HG03457 (cell line): ENCODE results near the gene PLA2R1.

Source experiments
- ATAC-seq: cut with Tn5 transposase; IDR thresholded peaks from one replicate; pipeline ENCODE4 v1.9.1; 2021; ENCODE audit warnings: moderate number of reproducible peaks; ENCODE audit not compliant: unreplicated experiment

The PLA2R1 gene

DNA sequence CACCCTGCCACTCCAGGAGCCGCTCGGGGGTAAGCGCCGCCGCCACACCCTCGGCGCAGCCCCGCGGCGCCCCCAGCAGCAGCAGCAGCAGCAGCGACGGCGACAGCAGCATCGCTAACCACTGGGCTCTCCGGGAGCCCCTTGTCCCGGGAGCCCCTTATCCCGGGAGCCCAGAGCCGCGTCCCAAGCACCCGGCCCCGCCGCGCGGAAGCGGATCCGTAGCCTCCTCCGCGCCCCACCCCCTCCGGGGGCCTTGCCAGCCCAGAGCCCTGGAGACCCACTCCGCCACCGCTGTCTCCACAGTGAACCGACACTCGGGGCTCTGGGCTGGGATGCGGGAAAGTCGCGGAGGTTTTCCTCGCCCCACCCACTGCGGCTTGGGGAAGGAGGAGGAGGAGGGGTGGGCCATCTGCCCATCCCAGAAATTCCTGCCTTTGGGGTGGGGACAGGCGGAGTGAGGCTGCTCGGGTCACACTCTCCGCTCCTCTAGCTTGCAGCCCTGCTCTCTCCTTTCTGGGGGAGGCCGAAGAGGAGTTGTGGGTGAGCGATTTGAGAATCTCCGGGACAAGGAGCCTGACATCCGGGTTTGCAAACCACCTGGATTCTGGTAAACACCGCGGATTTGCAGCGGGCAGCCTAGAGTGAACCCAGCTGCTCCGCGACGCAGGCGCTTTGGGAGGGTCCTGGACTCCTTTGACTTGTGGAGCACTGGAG is at the start of gene PLA2R1:
Gene PLA2R1, minus strand, starts transcription at position 324 of the 714 bp plus-strand sequence. Its CDS starts 212 bp downstream, at position 112.
- ATAC-seq, result no peak

GRCh38 chr2:160110674-160111239 is 48.3 kb upstream of the PLA2R1 start:
- no peak for ATAC-seq

DNA sequence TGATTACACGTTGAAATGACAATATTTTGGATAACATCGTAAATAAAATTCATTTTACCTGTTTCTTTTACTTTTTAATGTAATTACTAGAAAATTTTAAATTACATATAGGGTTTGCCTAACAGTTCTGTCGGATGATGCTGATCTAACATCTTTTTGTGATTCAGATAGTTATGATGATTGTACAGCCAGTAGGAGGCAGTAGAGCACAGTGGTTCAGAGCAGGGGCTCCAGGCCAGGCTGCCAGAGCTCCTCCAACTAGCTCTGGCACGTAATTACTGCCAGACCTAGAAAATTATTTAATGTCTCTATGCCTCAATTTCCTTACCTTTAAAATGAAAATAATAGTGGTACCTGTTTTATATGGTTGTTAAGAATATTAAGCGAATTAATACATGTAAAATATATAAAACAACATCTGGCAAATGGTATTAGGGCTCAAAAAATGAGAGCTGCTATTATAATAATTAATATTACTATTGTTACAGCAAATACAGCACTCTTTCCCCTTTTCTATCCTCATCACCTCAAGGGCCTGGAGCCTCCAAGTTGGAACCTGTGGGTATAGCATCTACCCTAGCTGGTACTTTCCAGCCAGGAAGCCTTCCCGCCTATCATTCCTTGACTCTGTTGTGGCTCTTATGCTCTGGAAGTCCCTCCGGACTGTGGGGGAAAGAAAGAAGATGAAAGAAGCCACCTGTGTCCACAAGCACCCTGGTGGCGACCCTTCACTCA is 47.7 kb upstream of the PLA2R1 start:
- ATAC-seq, result peak; percentile 76

GRCh38 chr2:160109243-160109642 is 46.8 kb upstream of the PLA2R1 start:
- ATAC-seq, result no peak

DNA sequence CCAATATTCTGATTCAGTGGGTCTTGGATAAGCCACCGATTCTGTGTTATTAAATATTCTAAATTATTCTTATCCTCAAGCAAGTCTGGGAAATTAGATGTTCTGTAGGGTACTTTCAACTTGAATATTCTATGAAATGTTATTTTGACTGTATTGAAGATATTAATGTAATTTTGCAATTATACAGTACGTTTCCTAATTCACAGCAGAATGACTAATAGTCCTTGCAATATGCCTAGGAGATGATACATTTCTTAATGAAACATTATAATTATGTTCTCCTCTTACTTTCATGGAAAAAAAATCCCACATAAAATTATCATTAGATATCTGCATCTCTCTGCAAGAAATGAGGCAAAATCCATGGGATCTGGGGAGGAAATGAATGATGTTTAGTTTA is 46.2 kb upstream of the PLA2R1 start:
- no peak for ATAC-seq

- no peak for ATAC-seq
These were observed 43.0 kb upstream of the PLA2R1 start for GRCh38 chr2:160105366-160105765.

- ATAC-seq, result no peak
These were observed 41.7 kb upstream of the PLA2R1 start for GRCh38 chr2:160104115-160104514.

DNA sequence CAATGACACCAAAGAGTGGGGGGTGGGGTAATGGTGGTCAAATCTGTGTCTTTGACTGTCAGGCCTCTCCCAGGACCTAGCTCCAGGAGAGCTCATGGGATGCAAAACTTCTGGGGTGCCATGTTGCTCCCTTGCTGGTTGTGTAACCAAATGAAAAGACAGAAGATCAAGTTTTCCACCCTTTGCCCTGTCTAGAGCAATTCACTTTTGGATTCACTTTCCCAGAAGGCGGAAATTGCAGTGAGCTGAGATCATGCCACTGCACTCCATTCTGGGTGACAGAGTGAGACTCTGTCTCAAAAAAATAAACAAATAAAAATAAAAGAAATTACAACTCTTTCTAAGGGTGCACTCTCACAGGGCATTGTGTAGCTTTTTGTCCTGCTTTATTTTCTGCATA is 34.9 kb upstream of the PLA2R1 start:
- ATAC-seq, result no peak

DNA sequence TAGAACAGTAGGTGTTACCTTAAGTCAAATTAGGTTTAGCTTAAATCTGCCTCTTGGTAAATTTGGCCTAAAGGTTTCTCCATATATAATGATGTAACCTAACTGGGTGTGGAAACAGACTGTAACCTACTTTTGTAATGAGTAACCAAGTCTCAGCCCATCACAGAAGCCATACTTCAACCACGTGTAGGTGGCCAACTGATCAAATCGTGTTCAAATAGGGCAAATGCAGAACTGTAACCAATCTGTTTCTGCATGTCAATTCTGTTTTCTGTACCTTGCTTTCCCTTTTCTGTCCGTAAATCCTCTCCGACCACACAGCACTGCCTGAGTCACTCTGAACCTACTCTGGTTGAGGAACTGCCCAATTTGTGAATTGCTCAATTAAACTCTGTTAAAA is 34.0 kb upstream of the PLA2R1 start:
- peak; percentile 88 for ATAC-seq

GRCh38 chr2:160092445-160092844 is 30.0 kb upstream of the PLA2R1 start:
- no peak for ATAC-seq

- ATAC-seq, result no peak
These were observed 29.0 kb upstream of the PLA2R1 start for GRCh38 chr2:160091381-160091780.

GRCh38 chr2:160087854-160088745 is 25.7 kb upstream of the PLA2R1 start:
- no peak for ATAC-seq

- no peak for ATAC-seq
These were observed 23.2 kb upstream of the PLA2R1 start for GRCh38 chr2:160085662-160086061.

DNA sequence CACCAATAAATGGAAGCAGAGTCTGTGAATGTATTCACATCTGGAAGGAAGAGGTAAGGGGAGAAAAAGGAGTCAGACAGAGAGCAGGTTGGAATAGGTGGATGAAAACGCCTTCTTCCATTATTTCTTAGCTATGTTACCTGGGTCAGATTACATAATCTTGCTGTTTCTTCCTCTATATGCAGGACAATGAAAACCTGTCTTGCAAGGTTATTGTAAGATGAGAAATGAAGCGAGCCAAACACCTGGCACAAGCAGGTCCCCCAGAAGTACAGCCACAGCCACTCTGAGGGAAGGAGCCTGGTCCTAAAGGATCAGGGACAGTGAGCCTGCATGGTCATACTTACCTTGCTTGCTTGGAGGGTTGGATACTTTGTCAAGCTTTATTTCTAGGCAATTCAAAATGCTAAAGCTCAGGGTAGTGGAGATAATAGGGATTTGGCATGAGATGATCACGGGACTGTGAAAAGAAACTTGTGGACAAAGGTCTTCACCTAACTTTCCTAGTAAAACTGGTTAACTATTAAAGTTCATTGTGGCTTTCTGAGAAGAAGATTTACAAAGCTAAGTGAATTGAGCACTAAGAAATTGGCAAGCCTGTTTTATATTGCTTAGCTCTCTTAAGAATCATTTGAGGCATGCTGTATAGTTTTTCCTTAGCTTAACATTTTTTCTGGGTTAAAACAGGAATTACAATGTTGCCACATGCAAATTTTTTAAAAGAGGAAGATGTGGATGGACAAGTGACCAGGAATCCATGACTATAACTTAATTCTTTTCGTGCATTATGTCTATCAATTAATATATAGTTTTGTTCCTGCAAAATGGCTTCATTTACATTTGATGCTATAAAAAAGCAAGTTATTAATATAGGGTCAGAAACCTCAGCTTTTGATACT is 15.7 kb upstream of the PLA2R1 start:
- no peak for ATAC-seq

- no peak for ATAC-seq
These were observed 14.5 kb upstream of the PLA2R1 start for GRCh38 chr2:160076914-160077313.

GRCh38 chr2:160076241-160076640 is 13.8 kb upstream of the PLA2R1 start:
- ATAC-seq, result no peak

DNA sequence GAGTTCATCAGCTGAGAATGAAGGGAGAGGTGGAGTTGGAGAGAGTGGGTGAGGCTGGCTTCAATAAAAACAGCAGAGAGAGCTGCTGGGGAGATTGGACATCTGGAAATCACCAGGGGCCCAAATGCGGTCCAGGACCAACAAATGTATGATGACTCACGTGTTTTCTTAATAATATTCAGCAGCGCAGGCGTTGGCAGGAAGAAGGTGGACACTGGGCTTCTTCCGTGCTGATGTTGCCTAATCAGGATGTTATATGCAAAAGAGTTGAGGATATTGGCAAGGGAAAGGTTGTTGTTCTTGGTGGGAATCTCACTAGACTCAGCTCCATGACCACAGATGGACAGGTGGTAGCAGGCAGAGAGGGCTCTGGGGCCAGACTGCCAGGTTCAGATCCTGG is 12.8 kb upstream of the PLA2R1 start:
- ATAC-seq, result no peak

DNA sequence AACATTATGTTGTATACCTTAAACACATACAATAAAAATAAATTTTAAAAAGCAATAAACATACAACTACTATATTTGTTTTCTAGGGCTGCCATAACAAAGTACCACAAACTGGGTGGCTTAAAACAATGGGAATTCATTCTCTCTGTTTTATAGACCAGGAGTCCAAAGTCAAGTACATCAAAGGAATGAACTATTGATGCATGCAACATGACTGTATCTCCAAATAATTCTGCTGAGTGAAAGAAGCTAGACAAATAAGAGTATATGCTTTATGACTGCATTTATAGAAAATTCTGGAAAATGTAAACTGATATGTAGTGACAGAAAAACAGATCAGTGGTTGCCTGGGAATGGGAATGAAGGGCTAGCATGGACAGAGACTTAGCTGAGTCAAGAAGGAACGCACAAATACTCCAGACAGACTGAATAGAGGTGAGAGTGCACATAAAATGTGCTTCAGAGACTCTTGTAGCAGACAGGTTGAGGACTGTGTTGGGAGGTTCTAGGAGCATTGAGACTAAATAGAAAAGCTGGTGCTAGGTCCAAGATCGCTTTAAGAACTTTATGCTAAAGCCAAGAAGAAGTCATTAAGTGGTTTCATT is 11.0 kb upstream of the PLA2R1 start:
- ATAC-seq, result no peak

- ATAC-seq, result no peak
These were observed 6.5 kb upstream of the PLA2R1 start for GRCh38 chr2:160068906-160069305.

DNA sequence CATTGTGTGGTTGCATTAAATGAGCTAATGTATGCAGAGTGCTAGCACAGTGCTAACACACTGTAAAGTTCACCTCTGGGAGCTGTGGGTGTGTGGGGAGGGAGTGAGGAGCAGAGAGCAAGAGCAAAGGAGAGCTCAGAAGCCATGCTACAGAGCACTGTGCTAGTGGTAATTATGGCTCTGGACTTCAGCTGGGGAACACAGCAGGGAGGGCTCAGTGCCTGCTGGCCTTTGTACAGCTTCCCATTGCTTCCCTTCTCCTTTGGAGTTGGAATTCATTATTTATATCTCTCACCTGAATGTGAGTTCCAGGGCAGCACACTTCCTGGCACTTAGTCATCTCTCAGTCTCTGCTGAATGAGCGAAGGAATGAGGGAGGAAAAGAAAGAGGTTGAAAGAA is 2.5 kb upstream of the PLA2R1 start:
- ATAC-seq, result no peak
